Cerebellar nuclear complex (tissue), 1 donor: ENCODE results near the gene CIITA.

Experiments used
- DNase-seq, 2 experiments: peaks; one replicate each; lab custom pipeline; 2025; lab: John Stamatoyannopoulos, UW

CIITA gene

DNA sequence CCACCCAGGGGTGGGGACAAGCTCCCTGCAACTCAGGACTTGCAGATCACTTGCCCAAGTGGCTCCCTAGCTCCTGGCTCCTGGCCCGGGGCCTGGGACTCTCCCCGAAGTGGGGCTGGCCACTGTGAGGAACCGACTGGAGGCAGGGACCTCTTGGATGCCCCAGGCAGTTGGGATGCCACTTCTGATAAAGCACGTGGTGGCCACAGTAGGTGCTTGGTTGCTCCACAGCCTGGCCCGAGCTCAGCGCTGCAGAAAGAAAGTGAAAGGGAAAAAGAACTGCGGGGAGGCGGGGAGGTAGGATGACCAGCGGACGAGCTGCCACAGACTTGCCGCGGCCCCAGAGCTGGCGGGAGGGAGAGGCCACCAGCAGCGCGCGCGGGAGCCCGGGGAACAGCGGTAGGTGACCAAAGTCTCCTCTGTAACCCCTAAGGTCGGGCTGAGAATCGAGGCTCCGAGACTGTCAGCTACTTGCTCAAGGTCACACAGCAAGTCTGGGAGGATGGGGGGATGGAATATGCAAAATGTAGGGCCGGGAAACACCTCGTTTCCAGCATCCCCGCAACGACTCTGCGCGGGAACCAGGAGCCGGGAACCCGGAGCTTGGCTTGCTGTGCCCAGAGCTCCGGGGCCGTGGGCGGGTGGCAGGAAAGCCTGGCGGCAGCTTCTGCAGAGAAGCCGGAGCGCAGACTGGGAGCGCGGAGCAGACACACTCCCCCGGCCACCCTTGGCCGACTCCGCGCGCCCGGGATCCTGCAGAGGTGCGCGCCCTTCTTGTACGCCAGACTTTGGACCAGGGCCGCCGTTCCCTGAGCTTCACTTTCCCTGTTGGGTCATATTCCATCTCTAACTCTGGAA, 1.9 kb downstream of the CIITA start:
- DNase-seq: no peak

GRCh38 chr16:10879681-10880589, 2.9 kb downstream of the CIITA start:
- DNase-seq: no peak

GRCh38 chr16:10880594-10881452, 3.8 kb downstream of the CIITA start:
- no peak for DNase-seq

GRCh38 chr16:10881479-10882030, 4.6 kb downstream of the CIITA start:
- no peak for DNase-seq

- no peak for DNase-seq
Measured at GRCh38 chr16:10883004-10883403, 6.0 kb downstream of the CIITA start.

GRCh38 chr16:10885246-10885645, 8.2 kb downstream of the CIITA start:
- no peak for DNase-seq

GRCh38 chr16:10888320-10888937, 11.4 kb downstream of the CIITA start:
- DNase-seq: no peak

- DNase-seq: no peak
Measured at GRCh38 chr16:10889855-10890254, 12.9 kb downstream of the CIITA start.

- DNase-seq: no peak
Measured at GRCh38 chr16:10892782-10893318, 15.8 kb downstream of the CIITA start.

DNA sequence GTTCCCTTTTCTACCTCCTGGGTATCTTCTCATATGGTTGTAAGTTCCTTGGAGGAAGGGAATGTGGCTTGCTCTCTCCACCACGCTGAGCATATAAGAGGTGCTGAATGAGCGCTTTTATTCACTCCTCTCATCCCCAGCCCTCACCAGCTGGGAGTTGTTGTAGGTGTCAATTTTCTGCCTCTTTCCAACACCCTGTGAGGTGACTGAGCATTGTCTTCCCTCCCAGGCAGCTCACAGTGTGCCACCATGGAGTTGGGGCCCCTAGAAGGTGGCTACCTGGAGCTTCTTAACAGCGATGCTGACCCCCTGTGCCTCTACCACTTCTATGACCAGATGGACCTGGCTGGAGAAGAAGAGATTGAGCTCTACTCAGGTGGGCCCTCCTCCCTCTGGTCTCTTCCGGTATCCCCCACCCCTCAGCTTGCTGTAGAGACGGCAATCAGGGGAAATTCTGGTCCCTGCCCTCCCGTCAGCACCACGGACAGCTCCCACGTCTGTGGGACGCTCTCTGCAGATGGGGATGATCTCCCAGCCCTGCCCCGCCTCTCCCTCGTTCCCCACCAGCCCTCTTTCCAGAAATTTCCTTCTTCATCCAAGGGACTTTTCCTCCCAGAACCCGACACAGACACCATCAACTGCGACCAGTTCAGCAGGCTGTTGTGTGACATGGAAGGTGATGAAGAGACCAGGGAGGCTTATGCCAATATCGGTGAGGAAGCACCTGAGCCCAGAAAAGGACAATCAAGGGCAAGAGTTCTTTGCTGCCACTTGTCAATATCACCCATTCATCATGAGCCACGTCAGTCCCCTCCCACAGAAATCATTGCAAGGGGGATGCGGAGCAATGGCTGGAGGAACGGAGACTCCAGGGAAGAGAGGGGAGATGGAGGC, 18.3 kb downstream of the CIITA start:
- DNase-seq: no peak

DNA sequence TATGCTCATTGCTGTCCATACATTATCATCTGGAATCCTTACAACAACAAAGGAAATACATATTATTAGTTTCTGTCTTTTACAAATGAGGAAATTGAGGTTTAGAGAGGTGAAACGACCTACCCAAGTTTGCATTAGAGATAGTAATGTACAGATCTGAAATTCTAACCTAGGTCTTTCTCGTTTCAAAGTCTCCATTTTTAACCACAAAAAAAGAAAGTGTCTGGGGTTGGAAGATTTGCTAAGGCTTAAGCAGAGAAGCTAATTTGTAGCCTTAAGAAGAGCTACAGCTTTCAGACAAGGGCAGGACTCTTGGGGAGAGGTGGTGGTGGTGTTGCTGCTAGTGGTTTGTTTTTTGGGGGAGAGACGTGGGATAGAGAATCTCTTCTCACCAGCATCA, 19.2 kb downstream of the CIITA start:
- DNase-seq: no peak

DNA sequence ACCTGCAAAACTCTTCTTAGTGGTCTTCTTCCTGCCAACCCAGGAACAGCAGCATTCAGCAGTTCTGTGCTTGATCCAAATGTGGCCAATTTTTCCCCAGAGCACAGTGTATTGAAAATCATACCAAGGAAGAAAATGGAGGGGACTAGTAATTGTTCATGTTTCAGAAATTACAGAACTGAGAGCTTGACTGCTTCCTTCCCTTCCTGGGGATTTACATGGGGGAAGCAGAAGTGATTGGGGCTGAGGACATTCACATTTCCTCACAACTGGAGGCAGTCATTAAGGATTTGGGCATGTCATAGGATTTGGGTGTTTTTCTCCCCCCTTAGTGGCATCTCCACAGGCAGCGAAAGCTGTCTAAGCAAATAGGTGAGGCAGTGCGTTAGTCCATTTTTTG, 19.7 kb downstream of the CIITA start:
- no peak for DNase-seq

GRCh38 chr16:10897134-10897533, 20.1 kb downstream of the CIITA start:
- DNase-seq: no peak

DNA sequence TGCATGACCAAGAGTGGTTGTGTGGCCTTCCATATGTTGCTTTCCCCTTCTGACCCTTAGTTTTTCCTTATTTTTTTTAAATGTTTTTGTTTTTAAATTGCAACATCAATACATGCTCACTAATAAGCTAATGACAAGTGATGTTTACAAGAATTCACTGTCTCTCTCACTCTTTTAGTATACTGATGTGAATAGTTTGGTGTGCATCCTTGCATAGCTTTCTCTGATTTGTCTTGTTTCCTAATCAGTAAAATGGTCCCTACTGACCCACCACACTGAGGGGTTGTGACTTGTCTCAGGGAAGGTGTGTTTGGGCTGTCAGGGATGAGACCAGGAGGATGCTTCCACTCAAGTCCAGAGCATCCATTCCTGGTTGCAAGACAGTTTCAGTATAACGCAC, 26.0 kb downstream of the CIITA start:
- DNase-seq: no peak

GRCh38 chr16:10906482-10906881, 29.5 kb downstream of the CIITA start:
- DNase-seq: no peak

- DNase-seq: no peak
Measured at GRCh38 chr16:10906914-10907756, 30.1 kb downstream of the CIITA start.

DNA sequence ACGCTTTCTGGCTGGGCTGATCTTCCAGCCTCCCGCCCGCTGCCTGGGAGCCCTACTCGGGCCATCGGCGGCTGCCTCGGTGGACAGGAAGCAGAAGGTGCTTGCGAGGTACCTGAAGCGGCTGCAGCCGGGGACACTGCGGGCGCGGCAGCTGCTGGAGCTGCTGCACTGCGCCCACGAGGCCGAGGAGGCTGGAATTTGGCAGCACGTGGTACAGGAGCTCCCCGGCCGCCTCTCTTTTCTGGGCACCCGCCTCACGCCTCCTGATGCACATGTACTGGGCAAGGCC, 30.7 kb downstream of the CIITA start:
- no peak for DNase-seq

- DNase-seq: no peak
Measured at GRCh38 chr16:10911267-10911666, 34.3 kb downstream of the CIITA start.

GRCh38 chr16:10916534-10916933, 39.5 kb downstream of the CIITA start:
- DNase-seq: no peak
